ENCODE data around the gene BCL10.

The BCL10 gene

DNA sequence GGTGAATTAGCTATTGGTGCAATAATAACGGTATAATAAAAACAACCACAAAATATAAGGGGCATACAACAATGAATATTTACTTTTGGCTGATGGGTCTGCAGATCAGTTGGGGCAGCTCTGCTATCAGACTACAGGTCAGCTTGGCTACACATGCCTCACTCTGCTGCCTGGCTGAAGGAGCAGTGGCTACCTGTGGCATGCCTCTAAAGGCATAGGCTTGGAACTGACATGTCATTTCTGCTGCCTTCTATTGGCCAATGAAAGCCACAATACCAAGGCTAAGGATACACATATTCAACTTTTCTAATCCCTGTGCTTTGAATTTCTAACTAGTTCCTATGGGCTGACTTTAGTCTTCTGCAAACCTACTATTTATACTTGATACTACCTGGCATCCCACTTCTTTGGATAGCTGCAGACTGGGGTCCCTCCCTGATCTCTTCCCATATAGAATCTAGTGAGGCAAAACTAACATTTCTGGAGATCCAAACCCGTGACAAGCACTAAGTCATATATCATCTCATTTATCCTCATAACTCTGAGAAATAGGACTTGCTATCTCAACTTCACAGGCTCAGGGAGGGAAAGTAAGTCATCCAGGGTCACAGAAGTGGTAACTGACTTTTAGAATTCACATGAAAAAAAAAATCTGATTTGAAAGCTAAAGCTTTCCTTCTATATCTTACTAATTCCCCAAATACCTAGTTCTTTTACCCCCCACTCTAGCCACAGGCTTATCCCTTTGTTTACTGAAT lies 56.4 kb downstream of the BCL10 start:
- FAIRE-seq = no peak

DNA sequence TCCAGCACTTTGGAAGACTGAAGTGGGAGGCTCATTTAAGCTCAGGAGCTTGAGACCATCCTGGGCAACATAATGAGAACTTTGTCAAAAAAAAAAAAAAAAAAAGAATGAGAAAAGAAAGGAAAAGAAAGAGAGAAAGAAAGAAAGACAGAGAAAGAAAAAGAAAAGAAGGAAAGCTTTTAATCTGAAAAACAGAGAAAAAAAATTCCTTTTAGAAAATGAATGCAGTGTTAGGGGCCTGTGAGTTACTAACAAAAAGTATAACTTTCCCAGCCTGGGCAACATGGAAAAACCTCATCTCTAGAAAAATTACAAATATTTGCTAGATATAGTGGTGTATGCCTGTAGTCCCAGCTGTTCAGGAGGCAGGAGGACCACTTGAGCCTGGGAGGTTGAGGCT lies 59.7 kb downstream of the BCL10 start:
- FAIRE-seq = no peak
